ENCODE measurements around the gene DACT2. TPM values are rescaled to one million over a fixed set of nuclear protein-coding genes. Genes with fewer than 3 reads are reported as not detected.

The DACT2 gene
- total and polyA plus RNA-seq, 4 donors: 0.25 to 2.8 (median 0.88) TPM

DNA sequence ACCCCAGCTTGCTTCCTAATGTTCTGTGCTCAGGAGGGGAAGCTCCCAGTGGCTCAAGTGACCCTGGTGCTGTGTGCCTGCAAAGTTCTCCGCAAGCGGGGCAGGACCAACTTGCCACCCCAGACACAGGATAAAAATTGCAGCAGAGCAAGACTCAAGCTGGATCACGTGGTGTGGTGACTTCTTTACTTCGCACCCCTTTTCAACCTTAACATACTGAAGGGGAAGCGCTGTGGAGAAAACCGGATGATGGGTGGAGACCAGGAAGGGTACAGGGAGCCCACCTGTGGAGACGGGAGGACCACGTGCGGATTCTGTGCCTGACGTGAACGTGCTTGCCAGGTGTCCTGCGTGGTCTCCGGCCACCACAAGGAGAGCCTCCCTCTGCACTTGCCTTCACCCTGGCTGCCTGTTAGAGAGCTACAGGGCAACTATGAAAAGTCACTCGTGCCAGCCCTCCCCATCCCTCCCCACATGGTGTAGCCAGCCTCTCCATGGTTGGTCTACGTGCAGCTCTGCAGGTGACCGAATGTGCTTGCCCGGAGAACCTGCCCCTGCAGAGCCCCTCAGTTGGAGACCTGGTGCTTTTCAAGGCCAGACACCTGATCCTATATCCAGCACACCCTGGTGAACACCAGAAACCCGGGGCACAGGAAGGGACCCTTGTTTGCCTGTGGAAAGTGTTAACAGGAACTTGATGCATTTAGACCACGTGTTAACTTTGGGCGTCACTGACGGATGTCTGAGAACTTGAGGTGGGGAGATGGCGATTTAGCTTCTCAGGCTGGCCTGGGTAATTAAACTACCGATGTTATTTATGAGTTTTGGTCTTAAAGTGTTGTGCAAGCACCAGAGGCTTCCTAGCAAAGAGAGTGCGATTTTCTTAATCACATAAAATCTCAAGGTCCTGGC is 23.9 kb upstream of the DACT2 start:
- Histone ChIP-seq H3K9me3 (ENCODE audit: control insufficient read depth in 4 of 4, low read length in 3 of 4) (no peaks in the 10 kb centered on the region), H3K27me3 (ENCODE audit: control insufficient read depth in 4 of 4, insufficient read depth in 4 of 4, low read length in 3 of 4) (no peaks in the 10 kb centered on the region), H3K9ac (ENCODE audit: low read depth in 1 of 2, low read length in 2 of 2) (no peak overlapping the region), H3K27ac (ENCODE audit: low read depth in 1 of 2, low read length in 2 of 2) (no peak overlapping the region), H3K36me3 (ENCODE audit: control insufficient read depth in 4 of 4, insufficient read depth in 3 of 4, low read depth in 1 of 4, low read length in 3 of 4) (no peaks in the 10 kb centered on the region), H3K4me3 (ENCODE audit: low read depth in 1 of 3, low read length in 3 of 3) (no peak overlapping the region), H3K4me1 (ENCODE audit: control insufficient read depth in 4 of 4, insufficient read depth in 4 of 4, low read length in 3 of 4) (no peaks in the 10 kb centered on the region)
- no peak for DNase-seq (ENCODE audit: low spot score)
- TF ChIP-seq GABPA (IDR thresholded peaks at IDR 0.05 in 1 of 2, conservative IDR thresholded peaks at IDR 0.05 in 1 of 2): no peak
- TF ChIP-seq RAD21 (IDR thresholded peaks at IDR 0.05): no peak
- TF ChIP-seq, protein P1, sequence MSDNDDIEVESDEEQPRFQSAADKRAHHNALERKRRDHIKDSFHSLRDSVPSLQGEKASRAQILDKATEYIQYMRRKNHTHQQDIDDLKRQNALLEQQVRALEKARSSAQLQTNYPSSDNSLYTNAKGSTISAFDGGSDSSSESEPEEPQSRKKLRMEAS (IDR thresholded peaks at IDR 0.05): no peak
- TF ChIP-seq FOXA2 (IDR thresholded peaks at IDR 0.05): no peak
- no peak for TF ChIP-seq HNF4G (IDR thresholded peaks at IDR 0.05)
- no peak for TF ChIP-seq FOXA1 (IDR thresholded peaks at IDR 0.05)
- TF ChIP-seq TAF1 (conservative IDR thresholded peaks at IDR 0.05): no peak
- no peak for TF ChIP-seq RXRA (IDR thresholded peaks at IDR 0.05)
- TF ChIP-seq JUND (IDR thresholded peaks at IDR 0.05): no peak
- TF ChIP-seq SP1 (IDR thresholded peaks at IDR 0.05): no peak
- no peak for TF ChIP-seq HNF4A (conservative IDR thresholded peaks at IDR 0.05)
- TF ChIP-seq EGR1 (IDR thresholded peaks at IDR 0.05; ENCODE audit: low read depth in 2 of 2): no peak
- no peak for TF ChIP-seq NR2F2 (IDR thresholded peaks at IDR 0.05)
- no peak for TF ChIP-seq YY1 (IDR thresholded peaks at IDR 0.05)
- TF ChIP-seq, protein P2, sequence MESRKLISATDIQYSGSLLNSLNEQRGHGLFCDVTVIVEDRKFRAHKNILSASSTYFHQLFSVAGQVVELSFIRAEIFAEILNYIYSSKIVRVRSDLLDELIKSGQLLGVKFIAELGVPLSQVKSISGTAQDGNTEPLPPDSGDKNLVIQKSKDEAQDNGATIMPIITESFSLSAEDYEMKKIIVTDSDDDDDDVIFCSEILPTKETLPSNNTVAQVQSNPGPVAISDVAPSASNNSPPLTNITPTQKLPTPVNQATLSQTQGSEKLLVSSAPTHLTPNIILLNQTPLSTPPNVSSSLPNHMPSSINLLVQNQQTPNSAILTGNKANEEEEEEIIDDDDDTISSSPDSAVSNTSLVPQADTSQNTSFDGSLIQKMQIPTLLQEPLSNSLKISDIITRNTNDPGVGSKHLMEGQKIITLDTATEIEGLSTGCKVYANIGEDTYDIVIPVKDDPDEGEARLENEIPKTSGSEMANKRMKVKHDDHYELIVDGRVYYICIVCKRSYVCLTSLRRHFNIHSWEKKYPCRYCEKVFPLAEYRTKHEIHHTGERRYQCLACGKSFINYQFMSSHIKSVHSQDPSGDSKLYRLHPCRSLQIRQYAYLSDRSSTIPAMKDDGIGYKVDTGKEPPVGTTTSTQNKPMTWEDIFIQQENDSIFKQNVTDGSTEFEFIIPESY (IDR thresholded peaks at IDR 0.05): no peak
- TF ChIP-seq, protein P3, sequence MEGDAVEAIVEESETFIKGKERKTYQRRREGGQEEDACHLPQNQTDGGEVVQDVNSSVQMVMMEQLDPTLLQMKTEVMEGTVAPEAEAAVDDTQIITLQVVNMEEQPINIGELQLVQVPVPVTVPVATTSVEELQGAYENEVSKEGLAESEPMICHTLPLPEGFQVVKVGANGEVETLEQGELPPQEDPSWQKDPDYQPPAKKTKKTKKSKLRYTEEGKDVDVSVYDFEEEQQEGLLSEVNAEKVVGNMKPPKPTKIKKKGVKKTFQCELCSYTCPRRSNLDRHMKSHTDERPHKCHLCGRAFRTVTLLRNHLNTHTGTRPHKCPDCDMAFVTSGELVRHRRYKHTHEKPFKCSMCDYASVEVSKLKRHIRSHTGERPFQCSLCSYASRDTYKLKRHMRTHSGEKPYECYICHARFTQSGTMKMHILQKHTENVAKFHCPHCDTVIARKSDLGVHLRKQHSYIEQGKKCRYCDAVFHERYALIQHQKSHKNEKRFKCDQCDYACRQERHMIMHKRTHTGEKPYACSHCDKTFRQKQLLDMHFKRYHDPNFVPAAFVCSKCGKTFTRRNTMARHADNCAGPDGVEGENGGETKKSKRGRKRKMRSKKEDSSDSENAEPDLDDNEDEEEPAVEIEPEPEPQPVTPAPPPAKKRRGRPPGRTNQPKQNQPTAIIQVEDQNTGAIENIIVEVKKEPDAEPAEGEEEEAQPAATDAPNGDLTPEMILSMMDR (IDR thresholded peaks at IDR 0.05; ENCODE audit: low read depth, low read length, missing input control): no peak
- WGBS: 84% methylated on average over 24 of the region's 24 CpGs

DNA sequence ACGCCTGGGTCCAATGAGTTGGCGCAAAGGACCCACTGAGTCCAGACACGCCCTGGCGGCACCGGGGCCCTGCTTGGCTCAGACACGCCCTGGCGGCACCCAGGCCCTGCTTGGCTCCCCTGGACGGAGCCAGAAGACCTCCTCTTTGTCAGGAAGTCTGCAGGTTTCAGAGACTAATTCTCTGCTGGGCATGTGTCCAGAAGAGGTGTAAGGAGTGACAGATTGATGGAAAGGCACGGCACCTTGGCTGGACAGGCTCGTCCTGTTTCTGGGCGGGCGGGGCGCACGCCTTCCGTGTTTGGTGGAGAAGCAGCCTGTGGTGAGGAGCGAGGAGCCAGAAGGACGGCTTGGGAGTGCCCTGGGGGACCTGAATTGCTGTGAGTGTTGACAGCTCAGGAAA is 23.1 kb upstream of the DACT2 start:
- 79% methylated on average over 17 of the region's 17 CpGs for WGBS
- Histone ChIP-seq H3K27me3 (ENCODE audit: control insufficient read depth in 4 of 4, insufficient read depth in 4 of 4, low read length in 3 of 4) (no peaks in the 10 kb centered on the region), H3K9me3 (ENCODE audit: control insufficient read depth in 4 of 4, low read length in 3 of 4) (no peaks in the 10 kb centered on the region), H3K9ac (ENCODE audit: low read depth in 1 of 2, low read length in 2 of 2) (no peak overlapping the region), H3K36me3 (ENCODE audit: control insufficient read depth in 4 of 4, insufficient read depth in 3 of 4, low read depth in 1 of 4, low read length in 3 of 4) (no peaks in the 10 kb centered on the region), H3K4me1 (ENCODE audit: control insufficient read depth in 4 of 4, insufficient read depth in 4 of 4, low read length in 3 of 4) (no peaks in the 10 kb centered on the region), H3K27ac (ENCODE audit: low read depth in 1 of 2, low read length in 2 of 2) (no peak overlapping the region), H3K4me3 (ENCODE audit: low read depth in 1 of 3, low read length in 3 of 3) (no peak overlapping the region)
- DNase-seq (ENCODE audit: low spot score): no peak
- TF ChIP-seq HNF4G (IDR thresholded peaks at IDR 0.05) (no peak), TAF1 (conservative IDR thresholded peaks at IDR 0.05) (no peak), RXRA (IDR thresholded peaks at IDR 0.05) (no peak), HNF4A (conservative IDR thresholded peaks at IDR 0.05) (no peak), GABPA (IDR thresholded peaks at IDR 0.05 in 1 of 2, conservative IDR thresholded peaks at IDR 0.05 in 1 of 2) (no peak), YY1 (IDR thresholded peaks at IDR 0.05) (no peak), FOXA2 (IDR thresholded peaks at IDR 0.05) (no peak), NR2F2 (IDR thresholded peaks at IDR 0.05) (no peak), JUND (IDR thresholded peaks at IDR 0.05) (no peak), FOXA1 (IDR thresholded peaks at IDR 0.05) (no peak), RAD21 (IDR thresholded peaks at IDR 0.05) (no peak), SP1 (IDR thresholded peaks at IDR 0.05) (no peak)
- TF ChIP-seq, protein P3 (IDR thresholded peaks at IDR 0.05; ENCODE audit: low read depth, low read length, missing input control): no peak
- TF ChIP-seq, protein P4, sequence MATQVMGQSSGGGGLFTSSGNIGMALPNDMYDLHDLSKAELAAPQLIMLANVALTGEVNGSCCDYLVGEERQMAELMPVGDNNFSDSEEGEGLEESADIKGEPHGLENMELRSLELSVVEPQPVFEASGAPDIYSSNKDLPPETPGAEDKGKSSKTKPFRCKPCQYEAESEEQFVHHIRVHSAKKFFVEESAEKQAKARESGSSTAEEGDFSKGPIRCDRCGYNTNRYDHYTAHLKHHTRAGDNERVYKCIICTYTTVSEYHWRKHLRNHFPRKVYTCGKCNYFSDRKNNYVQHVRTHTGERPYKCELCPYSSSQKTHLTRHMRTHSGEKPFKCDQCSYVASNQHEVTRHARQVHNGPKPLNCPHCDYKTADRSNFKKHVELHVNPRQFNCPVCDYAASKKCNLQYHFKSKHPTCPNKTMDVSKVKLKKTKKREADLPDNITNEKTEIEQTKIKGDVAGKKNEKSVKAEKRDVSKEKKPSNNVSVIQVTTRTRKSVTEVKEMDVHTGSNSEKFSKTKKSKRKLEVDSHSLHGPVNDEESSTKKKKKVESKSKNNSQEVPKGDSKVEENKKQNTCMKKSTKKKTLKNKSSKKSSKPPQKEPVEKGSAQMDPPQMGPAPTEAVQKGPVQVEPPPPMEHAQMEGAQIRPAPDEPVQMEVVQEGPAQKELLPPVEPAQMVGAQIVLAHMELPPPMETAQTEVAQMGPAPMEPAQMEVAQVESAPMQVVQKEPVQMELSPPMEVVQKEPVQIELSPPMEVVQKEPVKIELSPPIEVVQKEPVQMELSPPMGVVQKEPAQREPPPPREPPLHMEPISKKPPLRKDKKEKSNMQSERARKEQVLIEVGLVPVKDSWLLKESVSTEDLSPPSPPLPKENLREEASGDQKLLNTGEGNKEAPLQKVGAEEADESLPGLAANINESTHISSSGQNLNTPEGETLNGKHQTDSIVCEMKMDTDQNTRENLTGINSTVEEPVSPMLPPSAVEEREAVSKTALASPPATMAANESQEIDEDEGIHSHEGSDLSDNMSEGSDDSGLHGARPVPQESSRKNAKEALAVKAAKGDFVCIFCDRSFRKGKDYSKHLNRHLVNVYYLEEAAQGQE (IDR thresholded peaks at IDR 0.05): no peak
- TF ChIP-seq, protein P1 (IDR thresholded peaks at IDR 0.05): no peak
- TF ChIP-seq, protein P2 (IDR thresholded peaks at IDR 0.05): no peak

Data from liver (tissue), 9 donors.